ENCODE results near the gene GASK1A. TPM values are rescaled to one million over a fixed set of nuclear protein-coding genes. Genes with fewer than 3 reads are reported as not detected.

Gene GASK1A
- total RNA-seq, 3 donors from 2014 or later = 1.2 to 10.0 (median 3.6) TPM

- H3K4me1 ChIP-seq (ENCODE audit: low read depth) = no peaks in the 10 kb centered on the region
- no peaks in the 10 kb centered on the region for H3K36me3 ChIP-seq (ENCODE audit: low read depth)
- no peak overlapping the region for H3K4me3 ChIP-seq
- intact Hi-C loops (cut with DNase I, micrococcal nuclease) = no loop called here
- no peak for DNase-seq
- no peak for ATAC-seq
- no peaks in the 10 kb centered on the region for H3K9me3 ChIP-seq
- TF ChIP-seq, protein P1, sequence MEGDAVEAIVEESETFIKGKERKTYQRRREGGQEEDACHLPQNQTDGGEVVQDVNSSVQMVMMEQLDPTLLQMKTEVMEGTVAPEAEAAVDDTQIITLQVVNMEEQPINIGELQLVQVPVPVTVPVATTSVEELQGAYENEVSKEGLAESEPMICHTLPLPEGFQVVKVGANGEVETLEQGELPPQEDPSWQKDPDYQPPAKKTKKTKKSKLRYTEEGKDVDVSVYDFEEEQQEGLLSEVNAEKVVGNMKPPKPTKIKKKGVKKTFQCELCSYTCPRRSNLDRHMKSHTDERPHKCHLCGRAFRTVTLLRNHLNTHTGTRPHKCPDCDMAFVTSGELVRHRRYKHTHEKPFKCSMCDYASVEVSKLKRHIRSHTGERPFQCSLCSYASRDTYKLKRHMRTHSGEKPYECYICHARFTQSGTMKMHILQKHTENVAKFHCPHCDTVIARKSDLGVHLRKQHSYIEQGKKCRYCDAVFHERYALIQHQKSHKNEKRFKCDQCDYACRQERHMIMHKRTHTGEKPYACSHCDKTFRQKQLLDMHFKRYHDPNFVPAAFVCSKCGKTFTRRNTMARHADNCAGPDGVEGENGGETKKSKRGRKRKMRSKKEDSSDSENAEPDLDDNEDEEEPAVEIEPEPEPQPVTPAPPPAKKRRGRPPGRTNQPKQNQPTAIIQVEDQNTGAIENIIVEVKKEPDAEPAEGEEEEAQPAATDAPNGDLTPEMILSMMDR (IDR thresholded peaks at IDR 0.05) = no peak
Observed at GRCh38 chr3:43102773-43103480, 123.8 kb downstream of the GASK1A start.

- no peaks in the 10 kb centered on the region for H3K4me1 ChIP-seq (ENCODE audit: low read depth)
- no peaks in the 10 kb centered on the region for H3K9me3 ChIP-seq
- DNase-seq (no peak), ATAC-seq (no peak)
- TF ChIP-seq, protein P1 (IDR thresholded peaks at IDR 0.05) = no peak
- H3K4me3 ChIP-seq = no peak overlapping the region
- intact Hi-C loops (cut with DNase I, micrococcal nuclease) = no loop called here
- no peaks in the 10 kb centered on the region for H3K36me3 ChIP-seq (ENCODE audit: low read depth)
Observed at GRCh38 chr3:43104039-43104438, 124.9 kb downstream of the GASK1A start.

GRCh38 chr3:43104660-43105595, 125.8 kb downstream of the GASK1A start:
- peak; percentile 3 for ATAC-seq
- Histone ChIP-seq H3K4me3 (no peak overlapping the region), H3K36me3 (ENCODE audit: low read depth) (no peaks in the 10 kb centered on the region), H3K4me1 (ENCODE audit: low read depth) (no peaks in the 10 kb centered on the region), H3K9me3 (no peaks in the 10 kb centered on the region)
- peak; percentile 5 to 61 (median 43) for DNase-seq
- intact Hi-C loops (cut with DNase I, micrococcal nuclease) = no loop called here
- TF ChIP-seq, protein P1 (IDR thresholded peaks at IDR 0.05) = no peak

- Histone ChIP-seq H3K36me3 (ENCODE audit: low read depth) (no peaks in the 10 kb centered on the region), H3K4me1 (ENCODE audit: low read depth) (no peaks in the 10 kb centered on the region), H3K4me3 (peak within 1 kb of the TSS; percentile 24), H3K9me3 (no peaks in the 10 kb centered on the region)
- TF ChIP-seq, protein P1 (IDR thresholded peaks at IDR 0.05) = no peak
- ATAC-seq (peak; percentile 99), DNase-seq (peak; percentile 92 to 94 (median 92))
- intact Hi-C loops (cut with DNase I, micrococcal nuclease) = no loop called here
Observed at GRCh38 chr3:43105596-43106292, 126.6 kb downstream of the GASK1A start, which contains the start of gene POMGNT2. TSS of gene POMGNT2 (minus strand) at chr3:43106079. CDS start at chr3:43081431, 24,648 bp downstream.

GRCh38 chr3:43106293-43106628, 127.2 kb downstream of the GASK1A start:
- Histone ChIP-seq H3K4me3 (no peak overlapping the region), H3K9me3 (no peaks in the 10 kb centered on the region), H3K36me3 (ENCODE audit: low read depth) (no peaks in the 10 kb centered on the region), H3K4me1 (ENCODE audit: low read depth) (no peaks in the 10 kb centered on the region)
- intact Hi-C loops (cut with DNase I, micrococcal nuclease) = no loop called here
- ATAC-seq (no peak), DNase-seq (peak in 1 of 3 donors; percentile 9)
- TF ChIP-seq, protein P1 (IDR thresholded peaks at IDR 0.05) = no peak
